Prostate gland (tissue), 2 donors: ENCODE data around the gene SMIM22. TPM values are rescaled to one million over a fixed set of nuclear protein-coding genes. Genes with fewer than 3 reads are reported as not detected.

ENCODE experiments used
- DNase-seq: peaks from one replicate; pipeline ENCODE4 v3.0.0-alpha.2; 2019; ENCODE audit warnings: low spot score
- H3K27ac ChIP-seq, 2 donors: fragments of 200-600 bp; sonication (generic); 2 replicates each; pipeline ENCODE4 v1.5.1; 2017 to 2019
- H3K27me3 ChIP-seq: fragments of 200-600 bp; sonication (generic); replicated peaks from 2 replicates; pipeline ENCODE4 v1.5.1; 2019; ENCODE audit not compliant: insufficient read depth
- H3K36me3 ChIP-seq, 2 donors: fragments of 200-600 bp; sonication (generic); 1 replicate in 1 of 2; 2 replicates in 1 of 2; pipeline versions ENCODE4 v1.5.1 to v1.8.1; 2017 to 2019
- H3K4me1 ChIP-seq: fragments of 200-600 bp; sonication (generic); replicated peaks from 2 replicates; pipeline ENCODE4 v1.5.1; 2019
- H3K4me3 ChIP-seq, 2 donors: fragments of 200-600 bp; sonication (generic); 2 replicates each; pipeline ENCODE4 v1.5.1; 2017 to 2019
- H3K9me3 ChIP-seq: fragments of 200-600 bp; sonication (generic); 2 replicates; pipeline ENCODE4 v1.5.1; 2017
- POLR2A ChIP-seq: fragments of 450-650 bp; IDR thresholded peaks from one replicate; pipeline ENCODE4 v1.6.1; 2016; ENCODE audit warnings: antibody characterized with exemption, mild to moderate bottlenecking
- POLR2AphosphoS5 ChIP-seq: sonication (generic); formaldehyde crosslinking; IDR thresholded peaks from one replicate; pipeline ENCODE4 v1.6.1; 2017; ENCODE audit warnings: antibody characterized with exemption
- WGBS: methylation state at CpG from one replicate; pipeline ENCODE4 v1.1.5; 2018; 5-methylcytosine and 5-hydroxymethylcytosine counted together
- intact Hi-C: fragments of 100-400 bp; cut with DNase I; formaldehyde crosslinking; loops from one replicate; pipeline ENCODE4 v1.14.2; 2022
- total RNA-seq, 2 donors: library from RNA; depleted of rRNA; stranded (reverse); fragments of >200 nt; gene quantifications; one replicate each; pipeline ENCODE4 v1.1.0, GENCODE V29; 2016
- TF ChIP-seq, protein P1 (sequence below), 4 experiments: fragments of 200-600 bp in 2 of 4; fragments of 450-650 bp in 2 of 4; sonication (generic) in 2 of 4; IDR thresholded peaks; 1 replicate in 3 of 4; 2 replicates in 1 of 4; pipeline ENCODE4 v1.5.1; 2016 to 2019; ENCODE audit warnings: antibody characterized with exemption in 4 of 4, mild to moderate bottlenecking in 2 of 4, moderate library complexity in 2 of 4

The SMIM22 gene
- total RNA-seq, 2 donors from 2014 or later = 5.6 to 29.0 TPM

DNA sequence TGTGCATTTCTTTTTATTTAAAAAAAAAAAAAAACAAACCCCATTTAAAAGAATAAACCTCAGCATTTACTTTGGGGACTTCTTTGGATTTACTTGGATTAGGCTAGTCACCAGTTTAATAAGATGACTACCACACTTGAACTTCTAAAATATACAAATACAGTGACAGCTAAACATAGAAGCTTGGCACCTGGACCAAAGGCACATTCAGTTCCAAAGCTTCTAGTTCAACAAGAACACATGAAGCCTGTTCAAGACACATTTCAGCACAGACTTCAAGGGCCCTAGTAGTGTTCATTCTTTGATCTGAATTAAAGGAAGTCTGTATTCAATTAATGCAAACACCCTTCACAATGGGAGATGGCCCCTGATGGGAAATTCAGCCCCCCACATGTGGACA lies 18.9 kb downstream of the SMIM22 start:
- Histone ChIP-seq H3K9me3 (no peaks in the 10 kb centered on the region), H3K4me3 (no peak overlapping the region), H3K36me3 (peaks cover 0 to 6% of the 10 kb centered on the region in 2 donors), H3K27ac (peak overlapping the region; percentile 48 to 61), H3K4me1 (peaks cover 9% of the 10 kb centered on the region), H3K27me3 (no peaks in the 10 kb centered on the region)
- intact Hi-C loops = no loop called here
- DNase-seq = no peak
- TF ChIP-seq POLR2AphosphoS5 (peak; percentile 59), POLR2A (no peak)
- TF ChIP-seq, protein P1, sequence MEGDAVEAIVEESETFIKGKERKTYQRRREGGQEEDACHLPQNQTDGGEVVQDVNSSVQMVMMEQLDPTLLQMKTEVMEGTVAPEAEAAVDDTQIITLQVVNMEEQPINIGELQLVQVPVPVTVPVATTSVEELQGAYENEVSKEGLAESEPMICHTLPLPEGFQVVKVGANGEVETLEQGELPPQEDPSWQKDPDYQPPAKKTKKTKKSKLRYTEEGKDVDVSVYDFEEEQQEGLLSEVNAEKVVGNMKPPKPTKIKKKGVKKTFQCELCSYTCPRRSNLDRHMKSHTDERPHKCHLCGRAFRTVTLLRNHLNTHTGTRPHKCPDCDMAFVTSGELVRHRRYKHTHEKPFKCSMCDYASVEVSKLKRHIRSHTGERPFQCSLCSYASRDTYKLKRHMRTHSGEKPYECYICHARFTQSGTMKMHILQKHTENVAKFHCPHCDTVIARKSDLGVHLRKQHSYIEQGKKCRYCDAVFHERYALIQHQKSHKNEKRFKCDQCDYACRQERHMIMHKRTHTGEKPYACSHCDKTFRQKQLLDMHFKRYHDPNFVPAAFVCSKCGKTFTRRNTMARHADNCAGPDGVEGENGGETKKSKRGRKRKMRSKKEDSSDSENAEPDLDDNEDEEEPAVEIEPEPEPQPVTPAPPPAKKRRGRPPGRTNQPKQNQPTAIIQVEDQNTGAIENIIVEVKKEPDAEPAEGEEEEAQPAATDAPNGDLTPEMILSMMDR (IDR thresholded peaks at IDR 0.05) = no peak

DNA sequence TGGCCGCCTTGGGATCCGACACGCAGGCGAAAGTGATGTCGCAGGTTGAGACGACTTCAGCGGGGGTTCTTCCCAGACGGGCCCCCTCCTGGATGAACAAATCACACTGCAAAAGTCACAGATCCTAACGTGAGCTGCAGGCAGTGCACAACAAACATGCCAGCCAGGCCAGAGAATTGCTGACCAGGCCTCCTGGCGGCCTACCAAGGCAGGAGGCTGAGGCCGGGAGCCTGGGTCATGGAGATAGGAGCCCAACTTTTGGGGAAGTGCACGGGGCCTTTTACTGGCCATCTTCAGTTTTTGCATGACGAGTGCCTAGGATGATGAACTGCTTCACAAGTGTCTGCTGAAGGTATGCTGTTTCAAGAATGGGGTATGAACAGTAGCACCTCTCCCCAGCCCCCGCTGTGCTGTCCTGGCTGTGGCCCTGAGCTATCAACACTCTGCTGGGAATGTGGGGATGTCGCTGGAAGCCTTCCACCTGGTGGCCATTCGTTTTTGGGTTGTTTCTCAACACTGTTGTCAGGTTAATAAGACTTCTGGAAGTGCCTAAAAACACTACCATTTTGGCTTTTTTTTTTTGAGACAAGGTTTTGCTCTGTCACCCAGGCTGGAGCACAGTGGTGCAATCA lies 19.5 kb downstream of the SMIM22 start:
- peaks cover 0 to 6% of the 10 kb centered on the region in 2 donors for H3K36me3 ChIP-seq
- 75% methylated on average over 16 of the region's 16 CpGs for WGBS
- no peaks in the 10 kb centered on the region for H3K9me3 ChIP-seq
- no peak for DNase-seq
- H3K4me3 ChIP-seq = no peak overlapping the region
- no peak for TF ChIP-seq POLR2A
- TF ChIP-seq POLR2AphosphoS5 = no peak
- TF ChIP-seq, protein P1 (IDR thresholded peaks at IDR 0.05) = no peak
- no peaks in the 10 kb centered on the region for H3K27me3 ChIP-seq
- H3K27ac ChIP-seq = peak overlapping the region; percentile 11 to 48
- intact Hi-C loops = no loop called here
- H3K4me1 ChIP-seq = peaks cover 9% of the 10 kb centered on the region

DNA sequence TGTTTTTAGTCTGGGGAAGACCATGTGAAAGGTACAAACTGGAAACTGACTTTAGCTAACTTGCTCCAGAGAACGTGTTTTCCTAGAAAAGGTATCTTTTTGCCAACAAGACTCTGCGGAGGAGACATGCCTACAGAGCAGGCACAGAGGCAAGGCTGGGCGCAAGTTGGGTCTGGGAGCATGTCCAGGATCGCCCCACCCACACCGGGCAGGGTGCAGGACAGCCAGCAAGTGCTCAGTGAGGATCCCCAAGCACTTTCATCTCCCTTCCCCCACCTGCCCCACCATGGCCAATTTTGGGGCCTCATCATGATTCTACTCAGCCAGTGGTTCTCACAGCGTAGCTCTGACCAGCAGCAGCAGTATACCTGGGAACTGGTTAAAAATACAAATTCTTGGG lies 25.5 kb downstream of the SMIM22 start:
- no peaks in the 10 kb centered on the region for H3K4me1 ChIP-seq
- no peak overlapping the region for H3K27ac ChIP-seq
- intact Hi-C loops = no loop called here
- H3K9me3 ChIP-seq = no peaks in the 10 kb centered on the region
- no peaks in the 10 kb centered on the region for H3K27me3 ChIP-seq
- 68% methylated on average over 6 of the region's 6 CpGs for WGBS
- no peak for TF ChIP-seq POLR2AphosphoS5
- TF ChIP-seq POLR2A = no peak
- TF ChIP-seq, protein P1 (IDR thresholded peaks at IDR 0.05) = no peak
- no peak for DNase-seq
- peaks cover 0 to 12% of the 10 kb centered on the region in 2 donors for H3K36me3 ChIP-seq
- no peak overlapping the region for H3K4me3 ChIP-seq

DNA sequence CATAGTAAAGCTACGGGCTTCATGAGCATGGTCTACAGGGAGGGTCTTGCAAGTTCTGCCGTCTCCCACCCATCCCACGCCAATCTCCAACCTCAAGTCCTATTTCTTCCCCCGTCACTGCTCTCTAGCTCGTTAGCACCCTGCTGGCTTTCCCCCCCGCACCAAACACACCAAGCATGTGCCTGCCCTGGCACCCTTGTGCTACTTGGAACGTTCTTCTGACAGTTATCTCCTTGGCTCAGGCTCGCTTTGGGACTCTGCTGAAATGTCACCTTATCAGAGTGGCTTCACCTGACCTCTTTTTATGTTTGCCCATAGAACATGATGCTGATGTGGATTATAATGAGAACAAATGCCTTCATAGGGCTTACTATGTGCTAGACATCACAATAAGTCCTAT lies 30.0 kb downstream of the SMIM22 start:
- no peak overlapping the region for H3K4me3 ChIP-seq
- no peak for DNase-seq
- intact Hi-C loops = no loop called here
- 84% methylated on average over 8 of the region's 8 CpGs for WGBS
- peaks cover 0 to 18% of the 10 kb centered on the region in 2 donors for H3K36me3 ChIP-seq
- no peak overlapping the region for H3K27ac ChIP-seq
- H3K27me3 ChIP-seq = no peaks in the 10 kb centered on the region
- H3K9me3 ChIP-seq = no peaks in the 10 kb centered on the region
- peaks cover 3% of the 10 kb centered on the region for H3K4me1 ChIP-seq
- TF ChIP-seq, protein P1 (IDR thresholded peaks at IDR 0.05) = no peak
- TF ChIP-seq POLR2AphosphoS5 = no peak
- TF ChIP-seq POLR2A = no peak

DNA sequence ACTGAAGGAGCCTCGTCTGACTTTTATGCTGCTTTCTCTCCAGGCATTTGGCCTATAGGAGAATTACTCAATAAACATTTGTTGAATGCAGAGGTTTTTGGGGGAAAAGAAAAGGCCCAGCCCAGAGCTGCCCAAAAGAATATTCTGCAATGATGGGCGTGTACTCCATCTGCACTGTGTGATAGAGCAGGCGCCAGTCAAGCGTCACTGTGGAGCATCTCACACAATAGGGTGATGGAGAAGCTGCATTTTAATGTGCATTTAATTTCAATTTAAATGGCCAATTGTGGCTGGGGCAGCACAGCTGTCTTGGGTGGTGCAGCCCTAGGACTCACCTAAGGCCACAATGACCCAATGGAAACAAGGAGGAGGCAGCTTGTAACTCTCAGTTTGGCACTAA lies 31.4 kb downstream of the SMIM22 start:
- Histone ChIP-seq H3K9me3 (no peaks in the 10 kb centered on the region), H3K27ac (no peak overlapping the region), H3K36me3 (peaks cover 5 to 18% of the 10 kb centered on the region in 2 donors), H3K4me1 (peaks cover 3% of the 10 kb centered on the region), H3K27me3 (no peaks in the 10 kb centered on the region), H3K4me3 (no peak overlapping the region)
- TF ChIP-seq, protein P1 (IDR thresholded peaks at IDR 0.05) = no peak
- TF ChIP-seq POLR2A (no peak), POLR2AphosphoS5 (no peak)
- WGBS = 96% methylated on average over 4 of the region's 4 CpGs
- intact Hi-C loops = no loop called here
- no peak for DNase-seq
